Skeletal muscle tissue (tissue), 4 donors: ENCODE results near the gene UNC5C. TPM values are rescaled to one million over a fixed set of nuclear protein-coding genes. Genes with fewer than 3 reads are reported as not detected.

ENCODE experiments used
- H3K27ac ChIP-seq: one replicate; pipeline ENCODE4 v1.7.0; 2013; ENCODE audit warnings: mild to moderate bottlenecking, low read depth, low read length, inconsistent platforms
- H3K27me3 ChIP-seq, 3 donors: one replicate each; pipeline ENCODE4 v1.7.0; 2013; ENCODE audit warnings: low read length in 3 of 3; ENCODE audit not compliant: control insufficient read depth in 3 of 3, insufficient read depth in 3 of 3
- H3K36me3 ChIP-seq, 3 donors: one replicate each; pipeline ENCODE4 v1.7.0; 2013; ENCODE audit warnings: low read length in 3 of 3; ENCODE audit not compliant: control insufficient read depth in 3 of 3, insufficient read depth in 3 of 3
- H3K4me1 ChIP-seq, 3 donors: one replicate each; pipeline ENCODE4 v1.7.0; 2013; ENCODE audit warnings: low read length in 3 of 3, mild to moderate bottlenecking in 3 of 3; ENCODE audit not compliant: control insufficient read depth in 3 of 3, insufficient read depth in 3 of 3
- H3K4me3 ChIP-seq, 3 donors: one replicate each; pipeline ENCODE4 v1.7.0; 2013; ENCODE audit warnings: low read length in 3 of 3
- H3K9ac ChIP-seq, 3 donors: one replicate each; pipeline ENCODE4 v1.7.0; 2013; ENCODE audit warnings: low read length in 3 of 3, mild to moderate bottlenecking in 3 of 3, moderate library complexity in 2 of 3, low read depth in 1 of 3
- H3K9me3 ChIP-seq, 3 donors: one replicate each; pipeline ENCODE4 v1.7.0; 2013; ENCODE audit warnings: low read length in 3 of 3; ENCODE audit not compliant: control insufficient read depth in 3 of 3
- total RNA-seq: library from RNA; depleted of rRNA; stranded (reverse); fragments of >200 nt; gene quantifications from one replicate; pipeline ENCODE4 v1.2.3, GENCODE V29; 2014
- donor health status: Osteomylitis.

UNC5C gene
- total RNA-seq, 1 donor from 2014 or later: 1.0 TPM

GRCh38 chr4:95161781-95162469 is 386.8 kb downstream of the UNC5C start:
- Histone ChIP-seq H3K36me3 (peaks cover 0 to 4% (median 2%) of the 10 kb centered on the region in 3 donors), H3K4me1 (peaks cover 0 to 2% (median 0%) of the 10 kb centered on the region in 3 donors), H3K27ac (no peak overlapping the region), H3K27me3 (no peaks in the 10 kb centered on the region), H3K4me3 (no peak overlapping the region), H3K9me3 (no peaks in the 10 kb centered on the region), H3K9ac (no peak overlapping the region)

GRCh38 chr4:95159384-95159783 is 389.4 kb downstream of the UNC5C start:
- Histone ChIP-seq H3K36me3 (peaks cover 2 to 5% (median 4%) of the 10 kb centered on the region in 3 donors), H3K9ac (no peak overlapping the region), H3K27me3 (no peaks in the 10 kb centered on the region), H3K9me3 (no peaks in the 10 kb centered on the region), H3K4me3 (no peak overlapping the region), H3K4me1 (no peaks in the 10 kb centered on the region), H3K27ac (no peak overlapping the region)

GRCh38 chr4:95158626-95159025 is 390.1 kb downstream of the UNC5C start:
- no peak overlapping the region for H3K4me3 ChIP-seq
- H3K9me3 ChIP-seq: no peaks in the 10 kb centered on the region
- no peaks in the 10 kb centered on the region for H3K27me3 ChIP-seq
- H3K36me3 ChIP-seq: peaks cover 2 to 5% (median 4%) of the 10 kb centered on the region in 3 donors
- no peak overlapping the region for H3K9ac ChIP-seq
- H3K4me1 ChIP-seq: no peaks in the 10 kb centered on the region
- no peak overlapping the region for H3K27ac ChIP-seq

GRCh38 chr4:95158045-95158444 is 390.7 kb downstream of the UNC5C start:
- Histone ChIP-seq H3K27me3 (no peaks in the 10 kb centered on the region), H3K9me3 (no peaks in the 10 kb centered on the region), H3K4me3 (no peak overlapping the region), H3K4me1 (no peaks in the 10 kb centered on the region), H3K36me3 (peaks cover 2 to 5% (median 3%) of the 10 kb centered on the region in 3 donors), H3K27ac (no peak overlapping the region), H3K9ac (no peak overlapping the region)

GRCh38 chr4:95157596-95157995 is 391.2 kb downstream of the UNC5C start:
- Histone ChIP-seq H3K27me3 (no peaks in the 10 kb centered on the region), H3K4me1 (no peaks in the 10 kb centered on the region), H3K9ac (no peak overlapping the region), H3K36me3 (peaks cover 0 to 5% (median 2%) of the 10 kb centered on the region in 3 donors), H3K9me3 (no peaks in the 10 kb centered on the region), H3K4me3 (no peak overlapping the region), H3K27ac (no peak overlapping the region)

GRCh38 chr4:95156452-95156765 is 392.4 kb downstream of the UNC5C start:
- H3K4me3 ChIP-seq: no peak overlapping the region
- no peak overlapping the region for H3K27ac ChIP-seq
- no peaks in the 10 kb centered on the region for H3K27me3 ChIP-seq
- no peak overlapping the region for H3K9ac ChIP-seq
- no peaks in the 10 kb centered on the region for H3K9me3 ChIP-seq
- H3K4me1 ChIP-seq: no peaks in the 10 kb centered on the region
- H3K36me3 ChIP-seq: peaks cover 0 to 5% (median 2%) of the 10 kb centered on the region in 3 donors

GRCh38 chr4:95155759-95156451 is 392.9 kb downstream of the UNC5C start:
- peaks cover 0 to 5% (median 2%) of the 10 kb centered on the region in 3 donors for H3K36me3 ChIP-seq
- H3K9ac ChIP-seq: no peak overlapping the region
- H3K27me3 ChIP-seq: no peaks in the 10 kb centered on the region
- no peaks in the 10 kb centered on the region for H3K4me1 ChIP-seq
- no peak overlapping the region for H3K27ac ChIP-seq
- no peaks in the 10 kb centered on the region for H3K9me3 ChIP-seq
- H3K4me3 ChIP-seq: no peak overlapping the region

GRCh38 chr4:95153182-95153581 is 395.6 kb downstream of the UNC5C start:
- Histone ChIP-seq H3K4me3 (no peak overlapping the region), H3K9me3 (no peaks in the 10 kb centered on the region), H3K27me3 (no peaks in the 10 kb centered on the region), H3K36me3 (peaks cover 0 to 5% (median 0%) of the 10 kb centered on the region in 3 donors), H3K9ac (no peak overlapping the region), H3K4me1 (no peaks in the 10 kb centered on the region), H3K27ac (no peak overlapping the region)

- Histone ChIP-seq H3K4me3 (no peak overlapping the region), H3K27ac (no peak overlapping the region), H3K4me1 (no peaks in the 10 kb centered on the region), H3K36me3 (peaks cover 0 to 5% (median 0%) of the 10 kb centered on the region in 3 donors), H3K9me3 (no peaks in the 10 kb centered on the region), H3K27me3 (no peaks in the 10 kb centered on the region), H3K9ac (no peak overlapping the region)
Observed at GRCh38 chr4:95151255-95151654, 397.5 kb downstream of the UNC5C start.

- Histone ChIP-seq H3K36me3 (peaks cover 0 to 3% (median 0%) of the 10 kb centered on the region in 3 donors), H3K27ac (no peak overlapping the region), H3K27me3 (no peaks in the 10 kb centered on the region), H3K9me3 (no peaks in the 10 kb centered on the region), H3K9ac (no peak overlapping the region), H3K4me3 (no peak overlapping the region), H3K4me1 (no peaks in the 10 kb centered on the region)
Observed at GRCh38 chr4:95142932-95143331, 405.8 kb downstream of the UNC5C start.
